ENCODE results near the gene AHCYL2. TPM values are rescaled to one million over a fixed set of nuclear protein-coding genes. Genes with fewer than 3 reads are reported as not detected.

AHCYL2 gene
- total and polyA plus RNA-seq, 2 of the 8 experiments (the other 6 are each of a cell fraction or from before 2014, with no cell fraction given), result 20.7 to 25.4 TPM

DNA sequence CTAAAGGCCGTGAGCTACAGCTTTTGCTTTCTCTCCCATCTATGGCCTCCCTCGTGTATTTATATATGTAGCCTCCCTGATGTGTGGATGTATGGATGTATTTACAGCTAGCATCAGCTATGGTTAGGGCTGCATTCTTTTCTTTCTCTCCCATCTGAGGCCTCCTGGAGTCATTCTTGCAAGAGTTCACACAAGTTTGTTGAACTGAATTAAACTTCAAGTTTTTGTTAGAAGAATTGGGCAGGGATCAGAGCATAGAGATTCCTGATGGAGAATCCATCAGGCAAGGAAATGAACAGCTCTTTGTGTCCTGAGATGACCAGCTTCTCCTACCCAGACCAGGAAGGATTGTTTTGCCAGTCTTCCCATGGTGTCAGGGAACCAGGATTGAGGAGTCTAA lies 60.3 kb downstream of the AHCYL2 start:
- Histone ChIP-seq H3K4me3 (ENCODE audit: extremely low read depth in 1 of 4, insufficient read depth in 2 of 4, low read depth in 3 of 4, low read length in 4 of 4) (no peak overlapping the region), H2BK12ac (ENCODE audit: low read depth, low read length) (no peak overlapping the region), H4K5ac (ENCODE audit: insufficient read length, low read depth, low read length) (no peak overlapping the region), H2BK20ac (ENCODE audit: low read length) (no peak overlapping the region), H3K79me2 (ENCODE audit: control insufficient read depth in 1 of 2, insufficient read depth in 2 of 2, low read length in 2 of 2) (no peaks in the 10 kb centered on the region; a peak in 1 of 4 replicates), H3K27ac (ENCODE audit: low read depth, low read length) (0 out of 2 replicates have a peak overlapping the region, but pooled peaks have one; percentile 29), H2AFZ (ENCODE audit: low read length) (no peak overlapping the region), H3K4me1 (replicated peaks in 1 of 4; ENCODE audit: control insufficient read depth in 3 of 4, insufficient read depth in 4 of 4, low read length in 3 of 4) (peaks cover 2 to 4% (median 3%) of the 10 kb centered on the region in 4 experiments; a peak in 5 of 7 replicates), H2BK15ac (ENCODE audit: low read length) (no peak overlapping the region), H2AK5ac (ENCODE audit: low read depth, low read length) (no peak overlapping the region), H3K23me2 (ENCODE audit: low read depth, low read length) (no peaks in the 10 kb centered on the region), H3K4me2 (ENCODE audit: insufficient read depth in 1 of 2, low read depth in 2 of 2, low read length in 2 of 2) (no peak overlapping the region; a peak in 1 of 4 replicates), H4K91ac (replicated peaks; ENCODE audit: insufficient read length, low read length) (no peak overlapping the region), H3K56ac (replicated peaks; ENCODE audit: insufficient read length, low read depth, low read length) (no peak overlapping the region), H4K8ac (ENCODE audit: extremely low read depth, insufficient read depth, low read length) (no peak overlapping the region), H3K9ac (replicated peaks in 1 of 4; ENCODE audit: extremely low read depth in 1 of 4, low read depth in 3 of 4, low read length in 3 of 4) (no peak overlapping the region), H3K9me3 (ENCODE audit: insufficient read depth in 2 of 2, low read depth in 1 of 2, low read length in 1 of 2) (no peaks in the 10 kb centered on the region), H3K4ac (replicated peaks; ENCODE audit: insufficient read length, low read depth, low read length) (no peak overlapping the region), H3K14ac (ENCODE audit: insufficient read length) (no peak overlapping the region), H2BK5ac (ENCODE audit: low read depth, low read length) (no peak overlapping the region), H3K23ac (ENCODE audit: insufficient read length) (peak overlapping the region; percentile 83), H3K27me3 (replicated peaks in 1 of 4; ENCODE audit: control insufficient read depth in 3 of 4, extremely low read depth in 1 of 4, insufficient read depth in 3 of 4, low read length in 3 of 4) (no peaks in the 10 kb centered on the region), H2BK120ac (replicated peaks; ENCODE audit: low read depth, low read length) (no peak overlapping the region), H3K79me1 (ENCODE audit: low read depth, low read length) (no peaks in the 10 kb centered on the region), H4K20me1 (replicated peaks in 1 of 2; ENCODE audit: control insufficient read depth in 1 of 2, insufficient read depth in 2 of 2, low read length in 2 of 2) (no peaks in the 10 kb centered on the region), H3K36me3 (ENCODE audit: control insufficient read depth in 2 of 4, insufficient read depth in 4 of 4, low read length in 3 of 4) (no peaks in the 10 kb centered on the region), H3K18ac (ENCODE audit: extremely low read depth, low read length) (no peak overlapping the region)
- no peak for DNase-seq (ENCODE audit: low read depth in 1 of 2, low spot score in 2 of 2)
- ChIA-PET CTCF (ENCODE audit: partially characterized antibody) (interaction anchor here (0.8 to 6.2 kb wide), 8 partner anchors 12 to 83 kb away, joined by 3 to 57 read pairs (median 6); no protein-coding TSS in a partner anchor), POLR2A (ENCODE audit: partially characterized antibody) (interaction anchor here (2.1 kb wide), 1 partner anchor 13 kb away, joined by 6 read pairs; no protein-coding TSS in a partner anchor)
- FAIRE-seq, result no peak
- 83% methylated on average over 2 of the region's 2 CpGs; no CpG with 5 or more reads in 1 of the 2 experiments for WGBS, 2 experiments (ENCODE audit: extremely low coverage in 1 of 2, insufficient coverage in 1 of 2, insufficient read length in 1 of 2, insufficient replicate concordance in 2 of 2, low coverage in 1 of 2, low lambda C conversion rate in 2 of 2, missing lambda C conversion rate in 1 of 2)
- TF ChIP-seq ZNF274 (IDR thresholded peaks at IDR 0.05; ENCODE audit: borderline replicate concordance, extremely low read depth, low read length) (no peak), TEAD4 (IDR thresholded peaks at IDR 0.05; ENCODE audit: low read depth, low read length) (no peak), SIRT6 (IDR thresholded peaks at IDR 0.05; ENCODE audit: low read length) (no peak), NRF1 (IDR thresholded peaks at IDR 0.05; ENCODE audit: low read depth, low read length) (no peak), CTBP2 (IDR thresholded peaks at IDR 0.05; ENCODE audit: borderline replicate concordance, insufficient read depth, insufficient read length, low read length) (no peak)
- TF ChIP-seq, protein P1, sequence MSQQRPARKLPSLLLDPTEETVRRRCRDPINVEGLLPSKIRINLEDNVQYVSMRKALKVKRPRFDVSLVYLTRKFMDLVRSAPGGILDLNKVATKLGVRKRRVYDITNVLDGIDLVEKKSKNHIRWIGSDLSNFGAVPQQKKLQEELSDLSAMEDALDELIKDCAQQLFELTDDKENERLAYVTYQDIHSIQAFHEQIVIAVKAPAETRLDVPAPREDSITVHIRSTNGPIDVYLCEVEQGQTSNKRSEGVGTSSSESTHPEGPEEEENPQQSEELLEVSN (IDR thresholded peaks at IDR 0.05), result no peak
